ENCODE data around the gene DLGAP4. TPM values are rescaled to one million over a fixed set of nuclear protein-coding genes. Genes with fewer than 3 reads are reported as not detected.

The DLGAP4 gene
- total RNA-seq, 2 donors from 2014 or later = 30.6 to 38.3 TPM

DNA sequence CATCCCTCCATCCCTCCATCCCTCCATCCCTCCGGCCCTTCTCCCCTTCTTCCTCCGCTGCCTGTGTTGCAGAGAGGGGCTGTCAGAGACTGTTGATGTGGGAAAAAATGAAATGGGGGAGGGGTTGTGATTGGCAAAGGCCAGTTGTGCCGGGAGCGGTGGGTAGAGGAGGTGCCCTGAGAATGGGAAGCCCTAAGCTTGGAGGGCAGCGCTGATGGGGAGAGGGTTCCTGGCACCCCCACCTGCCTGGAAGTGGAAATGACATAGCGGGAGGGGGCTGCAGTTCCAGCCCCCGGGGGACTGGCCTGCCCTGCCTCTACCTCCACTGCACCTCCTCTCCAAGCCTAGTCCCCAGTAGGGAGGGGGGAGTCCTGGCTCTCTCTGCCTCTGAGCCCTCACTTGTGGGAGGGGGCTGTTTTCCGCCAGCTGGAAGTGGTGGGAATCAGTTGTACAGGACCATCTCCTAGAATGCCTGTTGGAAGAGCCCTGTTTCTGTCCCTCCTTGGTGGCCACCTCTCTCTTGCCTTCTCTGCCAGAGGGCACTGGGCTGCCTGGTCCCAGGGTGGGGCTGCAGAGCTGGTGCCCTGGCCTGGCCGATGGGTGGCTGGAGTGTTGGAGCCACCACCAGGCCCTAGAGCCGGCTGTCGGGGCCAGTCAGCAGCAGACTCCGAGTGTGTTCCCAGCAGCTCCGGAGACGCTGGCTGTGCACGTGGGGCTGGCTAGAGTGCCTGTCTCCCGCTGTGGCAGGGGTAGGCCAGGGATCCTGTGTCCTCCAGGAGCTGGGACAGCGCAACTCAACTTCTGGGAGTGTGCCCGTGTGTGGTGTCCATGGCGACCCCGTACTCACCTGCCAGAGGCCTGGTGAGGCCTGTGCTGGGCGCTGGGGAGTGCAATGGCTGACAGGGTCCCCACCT is 1.5 kb downstream of the DLGAP4 start:
- Mint-ChIP-seq H3K27ac (no peak overlapping the region), H3K4me3 (peak overlapping the region in 1 of 2 donors; percentile 65), H3K4me1 (ENCODE audit: low read depth) (no peaks in the 10 kb centered on the region), H3K9me3 (no peaks in the 10 kb centered on the region), H3K36me3 (ENCODE audit: insufficient read depth in 2 of 2) (no peaks in the 10 kb centered on the region), H3K27me3 (ENCODE audit: low read depth) (peaks cover 56% of the 10 kb centered on the region)
- ATAC-seq (replicated peaks in 1 of 2) (no peak), DNase-seq (no peak)

DNA sequence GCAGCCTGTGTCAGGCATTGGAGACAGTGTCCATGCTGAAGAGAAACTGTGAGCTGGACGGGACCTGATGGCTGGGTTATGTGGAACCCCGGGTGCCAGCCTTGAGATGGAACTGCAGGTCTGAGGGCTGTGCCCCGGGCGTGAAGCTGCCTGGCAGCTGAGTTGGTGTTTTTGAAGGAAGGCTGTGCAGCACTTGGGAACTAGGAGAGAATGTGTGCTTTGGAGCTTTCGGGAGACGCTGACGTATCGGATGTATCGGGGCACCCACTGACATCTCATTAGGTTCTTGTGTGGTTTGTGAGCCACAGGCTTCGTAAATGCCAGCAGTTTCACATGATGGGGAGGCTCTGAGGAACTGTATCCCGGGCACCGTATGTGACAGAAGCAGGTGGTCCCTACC is 2.2 kb downstream of the DLGAP4 start:
- H3K36me3 Mint-ChIP-seq (ENCODE audit: insufficient read depth in 2 of 2) = no peaks in the 10 kb centered on the region
- no peak for ATAC-seq (replicated peaks in 1 of 2)

DNA sequence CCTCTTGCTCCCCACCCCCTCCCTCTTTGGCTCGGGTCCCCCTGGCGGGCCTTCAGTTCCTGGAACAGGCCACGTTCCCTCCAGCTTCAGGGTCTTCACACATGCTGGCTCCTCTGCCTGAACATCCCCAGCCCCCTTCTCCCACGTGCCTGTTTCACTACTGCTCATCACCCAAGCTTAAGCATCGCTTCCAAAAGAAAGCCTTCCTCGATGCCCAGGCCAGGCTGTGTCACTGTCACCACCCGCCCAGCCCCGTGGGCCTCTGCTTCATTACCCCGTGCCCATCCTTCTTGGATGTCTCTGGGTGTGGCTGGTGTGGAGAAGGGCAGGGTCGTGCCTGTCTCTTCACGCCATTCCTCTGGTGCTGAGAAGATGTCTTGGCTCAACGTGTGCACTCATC is 2.8 kb downstream of the DLGAP4 start:
- Mint-ChIP-seq H3K27me3 (ENCODE audit: low read depth) (peaks cover 42% of the 10 kb centered on the region), H3K36me3 (ENCODE audit: insufficient read depth in 2 of 2) (no peaks in the 10 kb centered on the region), H3K4me3 (no peak overlapping the region), H3K9me3 (no peaks in the 10 kb centered on the region), H3K4me1 (ENCODE audit: low read depth) (no peaks in the 10 kb centered on the region), H3K27ac (no peak overlapping the region)
- ATAC-seq (replicated peaks in 1 of 2) = no peak
- no peak for DNase-seq

More for the DNA sequence above, 2.2 kb downstream of the DLGAP4 start:
- Mint-ChIP-seq H3K27ac (no peak overlapping the region), H3K4me3 (no peak overlapping the region), H3K27me3 (ENCODE audit: low read depth) (peaks cover 49% of the 10 kb centered on the region), H3K9me3 (no peaks in the 10 kb centered on the region), H3K4me1 (ENCODE audit: low read depth) (no peaks in the 10 kb centered on the region)
- no peak for DNase-seq

DNA sequence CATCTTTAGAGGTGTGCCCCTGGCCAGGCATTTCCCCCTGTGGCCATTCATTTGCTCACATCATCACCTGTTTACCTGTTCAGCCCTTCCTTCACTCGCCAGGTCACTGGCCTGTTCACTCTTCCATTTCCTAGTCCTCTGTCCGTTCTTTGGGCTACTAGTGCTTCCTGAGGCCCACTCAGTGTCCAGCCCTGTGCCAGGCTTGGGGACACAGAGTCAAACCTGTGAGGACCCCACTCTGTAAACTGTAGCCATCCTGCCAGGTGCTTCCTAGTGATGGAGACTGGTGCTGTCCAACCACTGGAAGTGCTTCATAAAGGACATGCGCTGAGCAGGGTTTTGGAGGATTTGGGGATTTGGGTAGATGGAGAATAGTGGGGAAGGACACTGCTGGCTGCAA is 3.5 kb downstream of the DLGAP4 start:
- no peak for DNase-seq
- Mint-ChIP-seq H3K27ac (no peak overlapping the region), H3K4me3 (no peak overlapping the region), H3K27me3 (ENCODE audit: low read depth) (peaks cover 36% of the 10 kb centered on the region), H3K4me1 (ENCODE audit: low read depth) (no peaks in the 10 kb centered on the region), H3K36me3 (ENCODE audit: insufficient read depth in 2 of 2) (no peaks in the 10 kb centered on the region), H3K9me3 (no peaks in the 10 kb centered on the region)
- no peak for ATAC-seq (replicated peaks in 1 of 2)

DNA sequence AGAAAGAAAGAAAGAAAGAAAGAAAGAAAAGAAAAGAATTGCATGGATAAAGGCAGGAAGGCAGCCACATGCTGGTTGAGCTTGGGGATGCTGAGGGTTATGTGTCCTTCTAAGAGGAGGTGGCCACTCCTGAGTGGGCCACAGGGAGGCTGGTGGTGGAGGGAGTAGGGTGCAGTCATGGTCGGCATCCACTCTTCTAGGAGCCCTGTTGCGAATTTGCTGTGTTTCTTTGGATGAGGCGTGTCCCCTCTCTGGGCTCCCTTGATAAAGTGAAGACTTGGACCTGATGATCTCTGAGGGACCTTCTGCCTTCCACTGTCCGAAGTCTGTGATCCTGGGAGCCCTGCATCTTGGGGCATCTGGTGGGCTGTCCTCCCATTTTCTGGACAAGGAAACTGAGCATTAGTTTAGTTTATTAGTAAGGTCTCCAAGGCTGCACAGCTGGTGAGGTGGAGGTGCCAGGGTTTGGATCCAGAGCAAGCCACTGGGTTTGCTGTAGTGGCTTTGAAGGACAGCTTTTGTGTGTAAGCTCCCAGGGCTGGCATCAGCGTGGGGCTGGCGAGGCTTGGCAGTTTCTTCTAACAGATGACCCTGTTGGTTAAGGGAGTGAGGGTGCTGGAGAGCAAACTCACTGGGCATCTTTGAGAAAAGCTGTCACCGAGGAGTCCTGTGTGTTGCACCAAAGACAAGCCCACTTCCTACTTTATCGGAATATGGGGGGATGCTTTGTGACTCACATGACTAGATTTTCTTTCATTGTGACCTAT is 4.3 kb downstream of the DLGAP4 start:
- no peaks in the 10 kb centered on the region for H3K9me3 Mint-ChIP-seq
- no peaks in the 10 kb centered on the region for H3K36me3 Mint-ChIP-seq (ENCODE audit: insufficient read depth in 2 of 2)
- H3K27ac Mint-ChIP-seq = no peak overlapping the region
- no peak overlapping the region for H3K4me3 Mint-ChIP-seq
- DNase-seq (no peak), ATAC-seq (replicated peaks in 1 of 2) (no peak)
- peaks cover 28% of the 10 kb centered on the region for H3K27me3 Mint-ChIP-seq (ENCODE audit: low read depth)
- no peaks in the 10 kb centered on the region for H3K4me1 Mint-ChIP-seq (ENCODE audit: low read depth)

DNA sequence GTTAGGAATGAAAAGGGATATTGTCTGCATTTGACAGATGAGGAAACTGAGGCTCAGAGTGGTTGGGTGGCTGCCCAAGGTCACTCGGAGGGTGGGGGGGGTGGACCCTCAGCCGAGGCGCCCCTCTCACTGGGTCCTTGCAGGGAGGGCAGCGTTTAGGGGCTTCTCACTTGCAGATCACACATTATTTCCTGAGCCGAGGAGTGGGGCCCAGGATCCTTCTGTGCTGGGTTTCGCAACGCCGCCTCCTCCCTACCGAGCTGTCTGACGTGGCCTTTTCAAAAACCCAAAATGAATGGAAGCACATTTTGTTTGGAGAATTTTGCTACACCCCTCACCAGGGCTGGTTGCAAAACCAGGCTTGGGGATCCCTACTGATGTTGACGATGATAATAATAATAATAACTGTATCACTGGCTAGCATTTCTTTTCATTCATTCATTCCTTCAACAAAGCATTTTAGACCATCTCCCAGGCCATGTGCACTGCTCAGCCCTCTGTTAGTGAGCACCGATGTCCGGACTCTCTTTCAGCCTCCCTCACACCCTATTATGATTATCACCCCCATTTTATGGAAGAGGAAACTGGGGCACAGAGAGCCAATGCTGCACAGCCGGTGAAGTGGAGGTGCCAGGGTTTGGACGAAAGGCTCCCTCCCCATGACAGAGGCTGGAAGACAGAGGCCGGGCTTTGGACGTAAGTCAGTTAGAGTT is 5.2 kb downstream of the DLGAP4 start:
- Mint-ChIP-seq H3K9me3 (no peaks in the 10 kb centered on the region), H3K4me1 (ENCODE audit: low read depth) (no peaks in the 10 kb centered on the region), H3K4me3 (no peak overlapping the region), H3K27ac (no peak overlapping the region), H3K27me3 (ENCODE audit: low read depth) (peaks cover 25% of the 10 kb centered on the region), H3K36me3 (ENCODE audit: insufficient read depth in 2 of 2) (no peaks in the 10 kb centered on the region)
- ATAC-seq (replicated peaks in 1 of 2) (no peak), DNase-seq (no peak)

DNA sequence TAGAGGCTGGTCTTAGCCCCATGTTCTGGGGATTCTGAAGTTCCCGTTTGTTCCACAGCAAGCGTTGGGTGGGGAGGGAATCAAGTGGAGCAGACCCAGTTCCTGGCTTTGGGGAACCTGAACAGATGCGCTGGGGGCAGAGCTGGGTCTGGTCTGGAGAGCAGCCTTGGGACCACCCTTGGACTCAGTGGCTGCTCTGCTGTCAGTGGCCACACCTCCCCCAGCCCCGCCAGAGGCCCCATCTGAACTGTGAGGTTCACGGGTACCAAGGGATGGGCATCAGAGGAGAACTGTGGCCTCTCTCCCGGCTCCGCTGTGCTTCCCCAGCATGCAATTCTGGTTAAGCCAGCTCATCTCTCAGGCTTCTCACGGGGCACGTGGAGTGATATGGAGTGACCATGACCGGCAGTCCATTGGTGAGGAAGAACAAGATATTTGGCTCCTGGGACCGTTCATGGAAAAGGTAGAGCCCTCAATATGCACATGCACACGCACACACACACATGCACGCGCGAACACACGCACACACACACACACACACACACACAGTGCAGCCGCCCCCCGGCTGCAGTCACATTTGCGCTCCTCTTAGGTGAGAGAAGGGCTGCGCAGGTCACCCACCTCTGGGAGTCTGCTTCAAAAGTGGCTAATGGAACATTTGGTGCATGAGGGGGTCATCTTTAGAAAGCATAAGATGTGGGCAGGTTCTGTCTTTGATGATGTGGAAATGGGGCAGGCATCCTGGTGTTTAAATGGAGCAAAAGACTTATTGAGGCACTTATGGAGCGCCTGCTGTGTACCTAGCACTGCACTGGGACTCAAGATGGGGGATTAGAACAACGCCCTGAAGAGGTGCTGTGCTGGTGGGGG is 6.0 kb downstream of the DLGAP4 start:
- H3K36me3 Mint-ChIP-seq (ENCODE audit: insufficient read depth in 2 of 2) = no peaks in the 10 kb centered on the region
- peaks cover 25% of the 10 kb centered on the region for H3K27me3 Mint-ChIP-seq (ENCODE audit: low read depth)
- no peak overlapping the region for H3K27ac Mint-ChIP-seq
- H3K9me3 Mint-ChIP-seq = no peaks in the 10 kb centered on the region
- H3K4me1 Mint-ChIP-seq (ENCODE audit: low read depth) = no peaks in the 10 kb centered on the region
- ATAC-seq (replicated peaks in 1 of 2) (no peak), DNase-seq (no peak)
- no peak overlapping the region for H3K4me3 Mint-ChIP-seq

DNA sequence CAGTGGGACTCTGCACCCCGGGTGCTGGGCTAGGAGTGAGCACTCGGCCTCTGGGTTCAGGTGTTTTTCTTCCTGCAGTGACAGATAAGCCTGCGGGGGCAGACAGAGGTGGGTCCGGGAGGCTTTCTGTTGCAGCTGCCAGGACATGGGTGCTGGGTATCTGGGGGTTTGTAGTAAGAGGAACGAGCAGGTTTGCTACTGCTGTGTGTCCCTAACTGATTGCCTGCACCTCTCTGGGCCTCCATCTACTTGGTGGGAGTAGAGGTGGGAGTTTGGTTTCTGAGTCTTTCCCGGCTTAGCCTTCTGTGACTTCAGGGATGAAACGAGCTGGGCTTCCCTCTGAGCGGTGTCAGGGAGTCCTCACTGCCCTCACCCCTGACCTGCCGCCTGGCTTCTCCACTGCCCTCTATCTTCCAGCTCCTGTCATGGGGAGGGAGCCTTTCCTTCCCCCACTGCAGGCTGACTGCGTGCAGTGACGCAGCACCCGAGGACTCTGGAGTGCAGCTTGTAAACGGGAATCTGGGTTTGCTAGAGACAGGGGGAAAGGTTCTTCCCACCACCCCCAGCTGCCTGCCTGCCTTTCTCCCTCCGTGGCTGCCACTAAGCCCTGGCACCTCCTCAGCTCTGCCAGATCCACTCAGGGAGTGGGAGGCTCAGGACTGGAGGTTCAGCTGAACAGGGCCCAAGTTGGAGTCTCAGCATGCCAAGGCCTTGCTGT is 6.7 kb downstream of the DLGAP4 start:
- no peak overlapping the region for H3K4me3 Mint-ChIP-seq
- H3K4me1 Mint-ChIP-seq (ENCODE audit: low read depth) = no peaks in the 10 kb centered on the region
- DNase-seq = no peak
- no peak for ATAC-seq (replicated peaks in 1 of 2)
- no peak overlapping the region for H3K27ac Mint-ChIP-seq
- H3K36me3 Mint-ChIP-seq (ENCODE audit: insufficient read depth in 2 of 2) = no peaks in the 10 kb centered on the region
- H3K9me3 Mint-ChIP-seq = no peaks in the 10 kb centered on the region
- H3K27me3 Mint-ChIP-seq (ENCODE audit: low read depth) = peaks cover 21% of the 10 kb centered on the region

DNA sequence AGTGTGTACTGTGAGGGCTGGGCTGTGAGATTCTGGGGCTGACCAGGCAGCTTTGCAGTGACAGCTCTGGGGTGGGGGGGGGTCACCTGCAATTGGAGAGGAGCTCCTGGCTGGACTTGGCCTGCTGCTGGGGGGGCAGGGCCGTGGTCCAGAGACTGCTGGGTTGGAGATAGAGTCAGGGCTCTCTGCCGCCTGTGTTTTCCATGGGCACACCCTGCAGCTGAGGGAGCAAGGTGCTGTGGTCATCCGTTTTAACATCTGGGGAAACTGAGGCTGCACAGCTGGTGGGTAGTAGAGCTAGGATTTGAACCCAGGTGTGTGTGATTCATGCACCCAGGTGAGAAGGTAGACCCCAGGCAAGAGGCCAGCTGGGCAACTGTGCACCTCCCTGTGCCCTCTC is 7.3 kb downstream of the DLGAP4 start:
- Mint-ChIP-seq H3K4me1 (ENCODE audit: low read depth) (no peaks in the 10 kb centered on the region), H3K27me3 (ENCODE audit: low read depth) (peaks cover 15% of the 10 kb centered on the region), H3K9me3 (no peaks in the 10 kb centered on the region), H3K36me3 (ENCODE audit: insufficient read depth in 2 of 2) (no peaks in the 10 kb centered on the region), H3K27ac (no peak overlapping the region), H3K4me3 (no peak overlapping the region)
- DNase-seq (no peak), ATAC-seq (replicated peaks in 1 of 2) (no peak)

DNA sequence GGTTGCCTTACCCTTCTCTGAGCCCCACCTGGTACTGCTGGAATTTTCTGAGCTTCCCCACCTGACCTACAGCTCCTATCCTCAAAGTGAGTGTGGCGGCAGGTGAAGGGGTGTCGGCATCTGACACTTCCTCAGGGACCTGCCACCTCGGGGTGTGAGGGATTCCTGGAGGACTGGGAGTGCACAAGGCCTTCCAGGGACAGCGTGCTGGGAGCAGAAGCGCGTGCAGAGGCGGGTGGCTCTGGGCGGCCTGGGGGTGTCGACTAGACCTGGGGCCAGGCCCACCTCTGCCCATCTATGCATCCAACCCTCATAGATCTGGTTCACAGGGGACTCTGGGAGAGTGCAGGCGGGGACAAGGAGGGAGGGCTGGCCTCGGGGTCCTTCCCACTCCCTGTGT is 7.8 kb downstream of the DLGAP4 start:
- no peak for DNase-seq
- Mint-ChIP-seq H3K27ac (no peak overlapping the region), H3K4me3 (no peak overlapping the region)

DNA sequence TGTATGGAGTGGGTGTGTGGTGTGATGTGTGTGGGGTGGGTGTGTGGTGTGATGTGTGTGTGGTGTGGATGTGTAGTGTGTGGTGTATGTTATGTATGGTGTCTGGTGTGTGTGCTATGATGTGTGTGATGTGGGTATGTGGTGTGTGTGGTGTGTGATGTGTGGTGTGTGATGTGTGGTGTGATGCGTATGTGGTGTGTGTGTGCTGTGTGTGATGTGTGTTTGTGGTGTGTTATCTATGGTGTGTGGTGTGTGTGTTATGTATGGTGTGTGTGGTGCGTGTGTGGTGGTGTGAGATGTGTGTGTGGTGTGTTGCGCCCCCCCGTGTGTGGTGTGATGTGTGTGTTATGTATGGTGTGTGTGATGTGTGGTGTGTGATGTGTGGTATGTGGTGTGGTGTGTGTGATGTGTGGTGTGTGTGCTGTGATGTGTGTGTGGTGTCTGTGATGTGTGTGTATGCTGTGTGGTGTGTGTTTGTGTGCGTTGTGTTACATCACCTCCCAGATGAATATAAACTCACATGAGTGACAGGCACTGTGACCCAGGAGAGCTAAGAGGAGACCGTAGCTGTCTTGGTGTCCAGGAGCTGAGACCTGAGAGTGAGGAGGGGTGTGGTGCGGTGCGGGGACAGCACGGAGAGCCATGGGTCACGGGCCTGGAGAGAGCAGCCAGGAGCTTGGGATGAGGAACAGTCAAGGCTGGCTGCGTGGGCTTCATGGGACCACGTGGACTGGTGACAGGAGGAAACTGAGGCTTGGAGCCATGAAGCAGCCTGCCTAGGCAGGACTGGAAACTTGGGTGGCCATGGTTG is 8.8 kb downstream of the DLGAP4 start:
- Mint-ChIP-seq H3K27me3 (ENCODE audit: low read depth) (peaks cover under 1% of the 10 kb centered on the region), H3K36me3 (ENCODE audit: insufficient read depth in 2 of 2) (no peaks in the 10 kb centered on the region), H3K9me3 (no peaks in the 10 kb centered on the region), H3K4me1 (ENCODE audit: low read depth) (no peaks in the 10 kb centered on the region), H3K4me3 (no peak overlapping the region), H3K27ac (no peak overlapping the region)
- ATAC-seq (replicated peaks in 1 of 2) (peak in 1 of 2 donors; percentile 24), DNase-seq (no peak)

More for the DNA sequence above, 7.8 kb downstream of the DLGAP4 start:
- Mint-ChIP-seq H3K36me3 (ENCODE audit: insufficient read depth in 2 of 2) (no peaks in the 10 kb centered on the region), H3K4me1 (ENCODE audit: low read depth) (no peaks in the 10 kb centered on the region), H3K9me3 (no peaks in the 10 kb centered on the region), H3K27me3 (ENCODE audit: low read depth) (peaks cover 11% of the 10 kb centered on the region)
- ATAC-seq (replicated peaks in 1 of 2) = no peak

All from activated T-cell treated with anti-CD3 and anti-CD28 coated beads, Interleukin-2, amount 50 U/mL, for 72 hours (primary cell).